CD8-positive, alpha-beta memory T cell (primary cell): ENCODE results near the gene AOAH. TPM values are rescaled to one million over a fixed set of nuclear protein-coding genes. Genes with fewer than 3 reads are reported as not detected.

ENCODE experiments used
- CTCF ChIA-PET: fragments of 350-600 bp; sonication (Branson Sonifier 250); formaldehyde crosslinking; loops from one replicate; lab custom pipeline; 2021; ENCODE audit warnings: antibody characterized with exemption; lab: Charles Lee
- POLR2A ChIA-PET: fragments of 350-600 bp; sonication (Branson Sonifier 250); formaldehyde crosslinking; loops from one replicate; lab custom pipeline; 2021; ENCODE audit warnings: antibody characterized with exemption; lab: Charles Lee
- DNase-seq, 5 donors: peaks; one replicate each; pipeline versions ENCODE4 v3.0.0 to v3.0.0-alpha.2; 2020 to 2022; ENCODE audit warnings: mixed read lengths in 1 of 5
- H3K27ac ChIP-seq: one replicate; pipeline ENCODE4 v1.7.0; 2013; ENCODE audit warnings: low read depth, mild to moderate bottlenecking, low read length, moderate library complexity
- H3K27me3 ChIP-seq: 2 replicates; pipeline ENCODE4 v1.7.0; 2013; ENCODE audit warnings: low read length, mild to moderate bottlenecking; ENCODE audit not compliant: insufficient read depth, poor library complexity, severe bottlenecking
- H3K36me3 ChIP-seq: 2 replicates; pipeline ENCODE4 v1.7.0; 2013; ENCODE audit warnings: mild to moderate bottlenecking, low read length, moderate library complexity; ENCODE audit not compliant: insufficient read depth
- H3K4me1 ChIP-seq: 2 replicates; pipeline ENCODE4 v1.7.0; 2013; ENCODE audit warnings: mild to moderate bottlenecking, low read length, moderate library complexity; ENCODE audit not compliant: insufficient read depth
- H3K4me3 ChIP-seq: 2 replicates; pipeline ENCODE4 v1.7.0; 2013; ENCODE audit warnings: mild to moderate bottlenecking, low read length
- H3K9me3 ChIP-seq: 2 replicates; pipeline ENCODE4 v1.7.0; 2013; ENCODE audit warnings: mild to moderate bottlenecking, low read length
- H3K27ac Mint-ChIP-seq, 8 donors: one replicate each; pipeline ENCODE4 v1.8.0; 2020 to 2021; ENCODE audit warnings: mixed read lengths in 8 of 8, mild to moderate bottlenecking in 6 of 8, inconsistent platforms in 3 of 8, moderate library complexity in 3 of 8
- H3K27me3 Mint-ChIP-seq, 2 donors: one replicate each; pipeline ENCODE4 v1.8.0; 2020 to 2021; ENCODE audit warnings: mixed read lengths in 2 of 2, mild to moderate bottlenecking in 1 of 2, moderate library complexity in 1 of 2
- H3K36me3 Mint-ChIP-seq, 3 donors: one replicate each; pipeline ENCODE4 v1.8.0; 2020 to 2021; ENCODE audit warnings: mixed read lengths in 3 of 3, inconsistent platforms in 1 of 3, mild to moderate bottlenecking in 1 of 3
- H3K4me1 Mint-ChIP-seq, 3 donors: one replicate each; pipeline ENCODE4 v1.8.0; 2020 to 2021; ENCODE audit warnings: mixed read lengths in 3 of 3, inconsistent platforms in 1 of 3, mild to moderate bottlenecking in 1 of 3
- H3K4me3 Mint-ChIP-seq, 7 donors: one replicate each; pipeline ENCODE4 v1.8.0; 2020 to 2021; ENCODE audit warnings: mixed read lengths in 7 of 7, mild to moderate bottlenecking in 6 of 7, moderate library complexity in 4 of 7, inconsistent platforms in 2 of 7
- H3K9me3 Mint-ChIP-seq, 5 donors: one replicate each; pipeline ENCODE4 v1.8.0; 2020 to 2022; ENCODE audit warnings: mixed read lengths in 5 of 5, mild to moderate bottlenecking in 3 of 5, moderate library complexity in 2 of 5, inconsistent platforms in 1 of 5
- polyA plus RNA-seq: library from polyadenylated mRNA; unstranded; fragments of 300-500 nt; fragmentation: Illumina TruSeq; gene quantifications from one replicate; pipeline ENCODE4 v1.2.3, GENCODE V29; 2021
- total RNA-seq, 2 experiments: library from RNA; stranded (reverse); gene quantifications; one replicate each; pipeline ENCODE4 v1.2.3, GENCODE V29; 2021

Gene AOAH
- total and polyA plus RNA-seq, 3 experiments from 2014 or later = 25.0 to 59.2 (median 26.4) TPM

DNA sequence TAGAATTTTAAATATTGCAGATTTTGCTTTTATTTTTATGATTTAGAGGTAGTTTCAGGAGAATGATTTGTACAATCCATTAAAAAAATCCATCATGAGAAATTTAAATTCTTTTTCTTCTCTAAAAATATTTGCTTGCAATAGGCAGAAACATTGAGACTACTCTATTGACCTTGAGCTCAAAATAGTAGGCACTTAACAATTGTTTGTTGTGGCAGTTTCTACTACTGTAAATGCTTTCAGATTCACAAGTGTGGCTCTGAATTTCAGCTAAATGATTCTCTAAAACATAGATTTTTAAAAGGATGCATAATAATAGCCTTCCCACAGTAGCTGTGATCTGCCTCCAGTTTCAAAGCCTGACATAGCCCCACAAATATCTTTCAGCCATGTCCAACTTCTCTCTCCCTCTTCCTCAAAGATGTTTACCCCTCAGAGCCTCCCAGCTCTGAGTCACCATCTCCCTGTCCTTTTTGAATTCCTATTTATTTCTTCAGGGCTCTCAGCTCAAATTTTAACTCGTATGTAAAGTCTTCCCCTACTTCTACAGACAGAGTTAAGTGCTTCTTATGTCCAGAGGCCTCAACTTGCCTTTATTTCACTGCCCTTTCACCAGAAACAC lies 160.5 kb downstream of the AOAH start:
- no peak for DNase-seq
- H3K27me3 ChIP-seq = no peaks in the 10 kb centered on the region
- Mint-ChIP-seq H3K4me1 (peaks cover 0 to 5% (median 2%) of the 10 kb centered on the region in 3 donors), H3K27ac (peak overlapping the region in 4 of 8 donors; percentile 40 to 78 (median 62)), H3K36me3 (peaks cover 7 to 33% (median 31%) of the 10 kb centered on the region in 3 donors), H3K27me3 (peaks cover 0 to 4% of the 10 kb centered on the region in 2 donors), H3K9me3 (peaks cover 0 to 2% (median 0%) of the 10 kb centered on the region in 5 donors), H3K4me3 (no peak overlapping the region)
- ChIA-PET POLR2A (no interaction called here), CTCF (no interaction called here)
- H3K9me3 ChIP-seq = no peaks in the 10 kb centered on the region
- H3K4me1 ChIP-seq = no peaks in the 10 kb centered on the region
- no peaks in the 10 kb centered on the region for H3K36me3 ChIP-seq
- H3K4me3 ChIP-seq = no peak overlapping the region
- H3K27ac ChIP-seq = no peak overlapping the region

DNA sequence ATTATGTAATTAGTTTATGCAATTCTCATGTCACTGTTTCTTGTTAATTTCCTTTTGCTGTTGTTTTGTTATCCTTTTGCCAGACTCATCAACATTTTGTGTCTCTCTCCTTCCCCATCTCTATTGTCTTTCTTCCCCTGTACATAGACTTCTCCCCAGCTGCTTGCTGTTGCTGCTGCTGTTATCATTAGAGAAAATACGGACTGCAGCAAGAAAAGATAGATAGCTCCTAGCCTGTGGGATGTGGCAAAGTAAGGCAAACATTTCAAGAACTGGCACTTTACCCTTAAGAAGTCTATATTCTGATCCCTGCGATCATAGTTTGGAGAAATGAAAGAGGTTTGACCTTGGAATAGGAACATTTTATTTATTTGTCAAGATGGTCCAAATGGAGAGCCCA lies 162.2 kb downstream of the AOAH start:
- peaks cover 0 to 2% (median 0%) of the 10 kb centered on the region in 5 donors for H3K9me3 Mint-ChIP-seq
- Histone ChIP-seq H3K4me3 (no peak overlapping the region), H3K4me1 (no peaks in the 10 kb centered on the region), H3K36me3 (no peaks in the 10 kb centered on the region), H3K9me3 (no peaks in the 10 kb centered on the region), H3K27me3 (no peaks in the 10 kb centered on the region), H3K27ac (no peak overlapping the region)
- no peak overlapping the region for H3K4me3 Mint-ChIP-seq
- peaks cover 7 to 31% (median 28%) of the 10 kb centered on the region in 3 donors for H3K36me3 Mint-ChIP-seq
- DNase-seq = no peak
- peak overlapping the region in 1 of 8 donors; percentile 27 for H3K27ac Mint-ChIP-seq
- H3K27me3 Mint-ChIP-seq = peaks cover 0 to 2% of the 10 kb centered on the region in 2 donors
- ChIA-PET POLR2A (no interaction called here), CTCF (interaction anchor here (1.0 to 1.2 kb wide), 2 partner anchors 68 to 90 kb away, joined by 3 to 4 read pairs; no protein-coding TSS in a partner anchor)
- peaks cover 0 to 5% (median 2%) of the 10 kb centered on the region in 3 donors for H3K4me1 Mint-ChIP-seq

- no peak overlapping the region for H3K4me3 ChIP-seq
- no peak for DNase-seq
- no peaks in the 10 kb centered on the region for H3K4me1 Mint-ChIP-seq
- H3K4me1 ChIP-seq = no peaks in the 10 kb centered on the region
- ChIA-PET POLR2A (no interaction called here), CTCF (no interaction called here)
- H3K9me3 ChIP-seq = no peaks in the 10 kb centered on the region
- peaks cover 0 to 2% (median 0%) of the 10 kb centered on the region in 5 donors for H3K9me3 Mint-ChIP-seq
- H3K36me3 Mint-ChIP-seq = peaks cover 6 to 39% (median 10%) of the 10 kb centered on the region in 3 donors
- no peaks in the 10 kb centered on the region for H3K27me3 Mint-ChIP-seq
- no peaks in the 10 kb centered on the region for H3K36me3 ChIP-seq
- H3K27me3 ChIP-seq = no peaks in the 10 kb centered on the region
- H3K27ac ChIP-seq = no peak overlapping the region
- no peak overlapping the region for H3K27ac Mint-ChIP-seq
- H3K4me3 Mint-ChIP-seq = no peak overlapping the region
Measured at GRCh38 chr7:36549029-36549428, 175.3 kb downstream of the AOAH start.

- H3K36me3 Mint-ChIP-seq = peaks cover 6 to 43% (median 10%) of the 10 kb centered on the region in 3 donors
- POLR2A ChIA-PET = no interaction called here
- peak overlapping the region in 1 of 8 donors; percentile 7 for H3K27ac Mint-ChIP-seq
- Histone ChIP-seq H3K27me3 (no peaks in the 10 kb centered on the region), H3K27ac (no peak overlapping the region), H3K4me3 (no peak overlapping the region), H3K9me3 (no peaks in the 10 kb centered on the region), H3K4me1 (no peaks in the 10 kb centered on the region), H3K36me3 (no peaks in the 10 kb centered on the region)
- no peaks in the 10 kb centered on the region for H3K9me3 Mint-ChIP-seq
- H3K4me3 Mint-ChIP-seq = no peak overlapping the region
- CTCF ChIA-PET = no interaction called here
- H3K4me1 Mint-ChIP-seq = no peaks in the 10 kb centered on the region
- no peak for DNase-seq
- H3K27me3 Mint-ChIP-seq = no peaks in the 10 kb centered on the region
Measured at GRCh38 chr7:36547416-36547815, 176.9 kb downstream of the AOAH start.

DNA sequence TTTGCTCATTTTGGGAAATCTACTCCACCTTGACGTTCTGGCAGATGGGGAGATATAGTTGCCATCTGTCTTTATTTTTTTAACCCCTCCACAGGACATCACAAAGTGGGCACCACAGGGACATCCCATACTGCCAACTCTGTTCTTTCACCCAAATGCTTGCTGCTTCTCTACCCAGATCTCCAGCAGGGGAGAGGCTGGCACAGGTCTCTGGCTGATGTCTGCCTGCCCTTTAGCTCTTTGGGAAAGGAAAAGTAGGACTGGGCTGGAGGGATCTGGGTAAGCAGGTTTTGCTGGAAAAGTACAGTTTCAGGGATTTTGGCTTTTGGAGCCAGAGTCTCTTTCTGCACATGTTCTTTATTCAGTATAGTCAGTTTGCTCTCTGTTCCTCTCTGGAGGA lies 178.0 kb downstream of the AOAH start:
- ChIA-PET CTCF (no interaction called here), POLR2A (no interaction called here)
- no peaks in the 10 kb centered on the region for H3K9me3 ChIP-seq
- Mint-ChIP-seq H3K36me3 (peaks cover 4 to 49% (median 11%) of the 10 kb centered on the region in 3 donors), H3K9me3 (no peaks in the 10 kb centered on the region), H3K27ac (peak overlapping the region in 4 of 8 donors; percentile 12 to 66 (median 62)), H3K4me1 (no peaks in the 10 kb centered on the region), H3K4me3 (no peak overlapping the region), H3K27me3 (no peaks in the 10 kb centered on the region)
- no peak overlapping the region for H3K27ac ChIP-seq
- H3K36me3 ChIP-seq = no peaks in the 10 kb centered on the region
- no peak for DNase-seq
- H3K4me1 ChIP-seq = no peaks in the 10 kb centered on the region
- no peaks in the 10 kb centered on the region for H3K27me3 ChIP-seq
- H3K4me3 ChIP-seq = no peak overlapping the region

- DNase-seq = no peak
- no peaks in the 10 kb centered on the region for H3K4me1 ChIP-seq
- no peaks in the 10 kb centered on the region for H3K9me3 ChIP-seq
- no peaks in the 10 kb centered on the region for H3K27me3 ChIP-seq
- no peak overlapping the region for H3K27ac ChIP-seq
- H3K36me3 ChIP-seq = no peaks in the 10 kb centered on the region
- no peak overlapping the region for H3K4me3 Mint-ChIP-seq
- peak overlapping the region in 2 of 8 donors; percentile 15 to 21 for H3K27ac Mint-ChIP-seq
- ChIA-PET POLR2A (no interaction called here), CTCF (no interaction called here)
- H3K4me1 Mint-ChIP-seq = no peaks in the 10 kb centered on the region
- no peaks in the 10 kb centered on the region for H3K9me3 Mint-ChIP-seq
- peaks cover 0 to 51% (median 14%) of the 10 kb centered on the region in 3 donors for H3K36me3 Mint-ChIP-seq
- H3K4me3 ChIP-seq = no peak overlapping the region
- H3K27me3 Mint-ChIP-seq = no peaks in the 10 kb centered on the region
Measured at GRCh38 chr7:36545291-36545690, 179.0 kb downstream of the AOAH start.

- CTCF ChIA-PET = no interaction called here
- H3K36me3 ChIP-seq = peaks cover 6% of the 10 kb centered on the region
- no peaks in the 10 kb centered on the region for H3K4me1 ChIP-seq
- no peaks in the 10 kb centered on the region for H3K4me1 Mint-ChIP-seq
- no peak overlapping the region for H3K4me3 Mint-ChIP-seq
- H3K9me3 Mint-ChIP-seq = peaks cover 0 to 3% (median 0%) of the 10 kb centered on the region in 5 donors
- H3K9me3 ChIP-seq = no peaks in the 10 kb centered on the region
- no peak overlapping the region for H3K4me3 ChIP-seq
- no peak overlapping the region for H3K27ac ChIP-seq
- peak overlapping the region in 1 of 8 donors; percentile 60 for H3K27ac Mint-ChIP-seq
- peaks cover 7 to 45% (median 19%) of the 10 kb centered on the region in 3 donors for H3K36me3 Mint-ChIP-seq
- POLR2A ChIA-PET = no interaction called here
- H3K27me3 Mint-ChIP-seq = no peaks in the 10 kb centered on the region
- no peaks in the 10 kb centered on the region for H3K27me3 ChIP-seq
- DNase-seq = no peak
Measured at GRCh38 chr7:36538126-36538525, 186.2 kb downstream of the AOAH start.

DNA sequence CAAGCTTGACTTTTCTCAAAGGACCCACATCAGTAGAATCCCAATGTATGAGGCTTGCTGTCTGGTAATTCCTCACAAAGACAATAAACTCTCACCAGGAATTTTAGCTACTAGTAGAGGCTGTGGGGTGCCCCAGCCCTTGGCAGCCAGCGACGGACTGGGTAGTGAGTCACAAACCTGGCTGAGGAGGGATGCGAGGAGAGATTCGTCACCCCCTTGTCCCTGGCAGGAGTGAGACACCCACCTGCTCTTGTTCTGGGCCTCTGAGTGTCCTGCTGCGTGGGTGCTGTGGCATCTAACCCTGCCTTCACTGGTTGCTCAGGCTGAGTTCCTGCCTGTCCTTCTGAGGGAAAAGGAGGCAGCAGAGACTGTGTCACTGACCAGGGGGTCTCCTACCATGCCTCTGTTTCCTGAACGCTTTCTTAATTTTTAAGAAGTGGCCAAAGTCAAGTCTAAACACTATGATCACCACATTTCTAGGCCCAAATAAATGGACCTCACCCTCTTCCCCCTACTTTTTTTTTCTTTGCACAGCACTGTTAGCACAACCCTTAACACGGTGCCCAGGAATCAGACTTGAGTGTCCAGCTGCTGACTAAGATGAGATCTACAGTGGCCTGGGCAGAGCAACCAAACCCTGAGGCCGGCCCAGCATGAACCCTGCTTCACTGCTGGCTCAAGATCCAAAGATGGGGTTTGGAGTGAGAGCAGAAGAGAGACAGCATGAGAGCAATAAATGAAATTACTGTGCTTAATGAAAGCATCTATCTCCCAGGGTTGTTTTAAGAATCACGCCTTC lies 188.2 kb downstream of the AOAH start:
- H3K27ac ChIP-seq = no peak overlapping the region
- H3K36me3 ChIP-seq = peaks cover 6% of the 10 kb centered on the region
- H3K9me3 ChIP-seq = no peaks in the 10 kb centered on the region
- no peaks in the 10 kb centered on the region for H3K4me1 ChIP-seq
- Mint-ChIP-seq H3K36me3 (peaks cover 7 to 41% (median 17%) of the 10 kb centered on the region in 3 donors), H3K4me1 (no peaks in the 10 kb centered on the region), H3K27me3 (no peaks in the 10 kb centered on the region), H3K9me3 (peaks cover 0 to 3% (median 0%) of the 10 kb centered on the region in 5 donors), H3K27ac (peak overlapping the region in 3 of 8 donors; percentile 62 to 79 (median 70)), H3K4me3 (no peak overlapping the region)
- no peaks in the 10 kb centered on the region for H3K27me3 ChIP-seq
- CTCF ChIA-PET = no interaction called here
- DNase-seq = no peak
- no peak overlapping the region for H3K4me3 ChIP-seq
- POLR2A ChIA-PET = no interaction called here
